ENCODE results near the gene RAP1GAP. TPM values are rescaled to one million over a fixed set of nuclear protein-coding genes. Genes with fewer than 3 reads are reported as not detected.

RAP1GAP gene
- total RNA-seq, 1 donor from 2014 or later: 2.6 TPM

DNA sequence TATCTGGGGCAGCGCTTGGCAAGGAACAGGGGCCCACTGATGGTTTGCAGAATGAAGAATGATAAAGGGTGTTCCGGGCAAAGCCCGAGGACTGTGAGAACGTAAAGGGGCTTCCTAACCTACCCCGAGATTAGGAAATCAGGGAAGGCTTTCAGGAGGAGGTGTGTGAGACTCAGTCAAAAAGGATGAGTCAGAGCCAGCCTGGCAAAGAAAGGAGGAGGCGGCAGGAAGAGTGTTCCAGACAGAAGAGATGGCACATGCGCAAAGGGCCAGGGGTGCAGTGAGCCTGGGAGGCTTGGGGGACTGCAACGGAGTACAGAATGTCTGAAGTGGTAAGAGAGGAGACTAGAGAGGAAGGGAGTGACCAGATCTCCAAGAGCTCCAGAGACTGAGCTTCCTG, 70.3 kb downstream of the RAP1GAP start:
- no peaks in the 10 kb centered on the region for H3K9me3 ChIP-seq (ENCODE audit: low read depth)
- no peak overlapping the region for H3K27ac ChIP-seq
- no peaks in the 10 kb centered on the region for H3K27me3 ChIP-seq
- no peak for DNase-seq (ENCODE audit: low spot score)
- no peaks in the 10 kb centered on the region for H3K36me3 ChIP-seq
- TF ChIP-seq EZH2phosphoT487 (IDR thresholded peaks at IDR 0.05) (no peak), EZH2 (IDR thresholded peaks at IDR 0.05) (no peak)
- TF ChIP-seq, protein P1, sequence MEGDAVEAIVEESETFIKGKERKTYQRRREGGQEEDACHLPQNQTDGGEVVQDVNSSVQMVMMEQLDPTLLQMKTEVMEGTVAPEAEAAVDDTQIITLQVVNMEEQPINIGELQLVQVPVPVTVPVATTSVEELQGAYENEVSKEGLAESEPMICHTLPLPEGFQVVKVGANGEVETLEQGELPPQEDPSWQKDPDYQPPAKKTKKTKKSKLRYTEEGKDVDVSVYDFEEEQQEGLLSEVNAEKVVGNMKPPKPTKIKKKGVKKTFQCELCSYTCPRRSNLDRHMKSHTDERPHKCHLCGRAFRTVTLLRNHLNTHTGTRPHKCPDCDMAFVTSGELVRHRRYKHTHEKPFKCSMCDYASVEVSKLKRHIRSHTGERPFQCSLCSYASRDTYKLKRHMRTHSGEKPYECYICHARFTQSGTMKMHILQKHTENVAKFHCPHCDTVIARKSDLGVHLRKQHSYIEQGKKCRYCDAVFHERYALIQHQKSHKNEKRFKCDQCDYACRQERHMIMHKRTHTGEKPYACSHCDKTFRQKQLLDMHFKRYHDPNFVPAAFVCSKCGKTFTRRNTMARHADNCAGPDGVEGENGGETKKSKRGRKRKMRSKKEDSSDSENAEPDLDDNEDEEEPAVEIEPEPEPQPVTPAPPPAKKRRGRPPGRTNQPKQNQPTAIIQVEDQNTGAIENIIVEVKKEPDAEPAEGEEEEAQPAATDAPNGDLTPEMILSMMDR (IDR thresholded peaks at IDR 0.05): no peak
- Mint-ChIP-seq H3K27me3 (ENCODE audit: insufficient read depth, low read depth) (peaks cover 3% of the 10 kb centered on the region), H3K4me3 (peak overlapping the region; percentile 33), H3K4me1 (peaks cover 18% of the 10 kb centered on the region), H3K36me3 (no peaks in the 10 kb centered on the region), H3K9me3 (no peaks in the 10 kb centered on the region), H3K27ac (peak overlapping the region; percentile 34)
- no peaks in the 10 kb centered on the region for H3K79me2 ChIP-seq (ENCODE audit: low read depth)
- H2AFZ ChIP-seq (replicated peaks): no peak overlapping the region
- H3K4me1 ChIP-seq: peaks cover 13% of the 10 kb centered on the region
- H4K20me1 ChIP-seq (ENCODE audit: low read depth): peaks cover 12% of the 10 kb centered on the region
- H3F3A ChIP-seq (ENCODE audit: low read depth): no peaks in the 10 kb centered on the region
- H3K9ac ChIP-seq: no peak overlapping the region
- H3K4me2 ChIP-seq: no peak overlapping the region
- no peak overlapping the region for H3K4me3 ChIP-seq

DNA sequence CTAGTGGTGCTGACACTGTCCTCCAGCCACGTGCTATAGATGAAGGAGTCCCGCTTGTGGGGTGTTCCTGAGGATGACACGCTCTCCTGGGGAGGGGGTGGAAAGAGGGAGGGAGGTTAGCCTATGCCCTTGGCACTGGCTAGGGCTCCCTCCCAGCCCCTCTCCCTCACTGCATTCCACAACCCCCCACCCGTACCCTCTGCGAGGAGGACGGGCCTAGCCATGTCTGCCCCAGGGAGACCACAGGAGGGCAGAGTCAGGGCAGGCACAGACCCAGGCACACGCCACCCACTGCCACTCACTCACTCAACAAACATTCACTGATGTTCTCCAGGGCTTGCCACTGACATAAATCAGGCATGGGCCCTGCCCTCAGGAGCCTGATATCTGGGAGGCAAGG, 70.7 kb downstream of the RAP1GAP start:
- no peak for TF ChIP-seq EZH2 (IDR thresholded peaks at IDR 0.05)
- TF ChIP-seq EZH2phosphoT487 (IDR thresholded peaks at IDR 0.05): no peak
- no peak overlapping the region for H2AFZ ChIP-seq (replicated peaks)
- peaks cover 13% of the 10 kb centered on the region for H3K4me1 ChIP-seq
- no peak overlapping the region for H3K4me2 ChIP-seq
- H3K27ac ChIP-seq: no peak overlapping the region
- H3K27me3 ChIP-seq: no peaks in the 10 kb centered on the region
- peaks cover 3% of the 10 kb centered on the region for H3K27me3 Mint-ChIP-seq (ENCODE audit: insufficient read depth, low read depth)
- no peaks in the 10 kb centered on the region for H3F3A ChIP-seq (ENCODE audit: low read depth)
- H3K4me1 Mint-ChIP-seq: peaks cover 18% of the 10 kb centered on the region
- DNase-seq (ENCODE audit: low spot score): no peak
- H3K36me3 Mint-ChIP-seq: no peaks in the 10 kb centered on the region
- peak overlapping the region; percentile 33 for H3K4me3 Mint-ChIP-seq
- peaks cover 12% of the 10 kb centered on the region for H4K20me1 ChIP-seq (ENCODE audit: low read depth)
- no peaks in the 10 kb centered on the region for H3K9me3 Mint-ChIP-seq
- no peak overlapping the region for H3K9ac ChIP-seq
- no peaks in the 10 kb centered on the region for H3K36me3 ChIP-seq
- H3K79me2 ChIP-seq (ENCODE audit: low read depth): no peaks in the 10 kb centered on the region
- no peaks in the 10 kb centered on the region for H3K9me3 ChIP-seq (ENCODE audit: low read depth)
- peak overlapping the region; percentile 34 for H3K27ac Mint-ChIP-seq
- no peak overlapping the region for H3K4me3 ChIP-seq

DNA sequence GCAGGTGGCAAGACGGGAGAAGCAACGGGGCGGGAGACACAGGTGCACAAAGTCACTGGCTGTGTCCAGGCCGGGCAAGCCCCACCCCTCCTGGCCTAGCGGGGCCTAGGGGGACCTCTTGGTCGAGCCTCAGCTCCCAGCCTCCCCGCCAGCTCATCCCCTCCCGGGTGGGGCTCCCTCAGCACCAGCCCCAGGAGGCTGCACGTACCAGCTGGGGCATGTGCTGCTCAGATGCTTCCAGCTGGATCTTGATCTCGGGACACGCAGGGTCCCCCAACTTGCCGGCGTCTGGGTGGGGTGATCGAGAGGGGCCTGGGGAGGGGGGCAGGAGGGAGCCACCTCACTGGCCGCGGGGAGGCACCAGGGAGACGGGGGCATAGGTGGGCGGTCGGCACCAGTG, 71.4 kb downstream of the RAP1GAP start:
- no peak overlapping the region for H3K4me3 Mint-ChIP-seq
- Histone ChIP-seq H2AFZ (replicated peaks) (no peak overlapping the region), H3K9me3 (ENCODE audit: low read depth) (no peaks in the 10 kb centered on the region), H3K36me3 (no peaks in the 10 kb centered on the region), H3K4me1 (peaks cover 13% of the 10 kb centered on the region), H3F3A (ENCODE audit: low read depth) (no peaks in the 10 kb centered on the region), H3K27ac (no peak overlapping the region), H3K9ac (no peak overlapping the region), H3K79me2 (ENCODE audit: low read depth) (no peaks in the 10 kb centered on the region), H3K4me3 (no peak overlapping the region), H3K4me2 (no peak overlapping the region), H3K27me3 (no peaks in the 10 kb centered on the region), H4K20me1 (ENCODE audit: low read depth) (peaks cover 12% of the 10 kb centered on the region)
- TF ChIP-seq EZH2 (IDR thresholded peaks at IDR 0.05): no peak
- TF ChIP-seq, protein P1 (IDR thresholded peaks at IDR 0.05): no peak
- no peak for TF ChIP-seq EZH2phosphoT487 (IDR thresholded peaks at IDR 0.05)
- peaks cover 16% of the 10 kb centered on the region for H3K4me1 Mint-ChIP-seq
- peaks cover 3% of the 10 kb centered on the region for H3K27me3 Mint-ChIP-seq (ENCODE audit: insufficient read depth, low read depth)
- H3K27ac Mint-ChIP-seq: no peak overlapping the region
- no peaks in the 10 kb centered on the region for H3K9me3 Mint-ChIP-seq
- no peaks in the 10 kb centered on the region for H3K36me3 Mint-ChIP-seq
- DNase-seq (ENCODE audit: low spot score): no peak

DNA sequence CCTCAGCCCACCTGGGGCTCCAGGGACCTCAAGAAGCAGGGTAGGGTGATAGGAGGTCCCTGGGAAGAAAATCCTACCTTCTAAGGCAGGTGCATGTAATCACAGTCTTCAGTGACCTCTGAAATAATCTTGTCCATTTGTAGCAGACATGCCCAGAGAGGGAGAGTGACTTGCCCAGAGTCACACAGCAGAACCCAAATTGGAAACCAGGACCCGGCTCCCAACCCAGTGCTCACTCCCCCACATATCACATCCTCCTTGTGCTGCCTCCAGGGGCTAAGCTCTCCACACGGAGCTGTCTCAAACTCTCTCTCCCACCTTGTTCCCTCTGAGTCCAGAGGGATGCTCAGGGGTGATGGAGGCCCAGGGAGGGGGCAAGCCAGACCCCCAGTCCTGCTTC, 72.5 kb downstream of the RAP1GAP start:
- H3K36me3 ChIP-seq: no peaks in the 10 kb centered on the region
- peaks cover 12% of the 10 kb centered on the region for H4K20me1 ChIP-seq (ENCODE audit: low read depth)
- no peak overlapping the region for H3K9ac ChIP-seq
- no peak overlapping the region for H3K27ac ChIP-seq
- Mint-ChIP-seq H3K27ac (no peak overlapping the region), H3K9me3 (no peaks in the 10 kb centered on the region), H3K4me3 (no peak overlapping the region), H3K4me1 (peaks cover 19% of the 10 kb centered on the region), H3K27me3 (ENCODE audit: insufficient read depth, low read depth) (peaks cover 6% of the 10 kb centered on the region), H3K36me3 (no peaks in the 10 kb centered on the region)
- TF ChIP-seq EZH2 (IDR thresholded peaks at IDR 0.05) (no peak), EZH2phosphoT487 (IDR thresholded peaks at IDR 0.05) (no peak)
- TF ChIP-seq, protein P1 (IDR thresholded peaks at IDR 0.05): no peak
- no peaks in the 10 kb centered on the region for H3F3A ChIP-seq (ENCODE audit: low read depth)
- DNase-seq (ENCODE audit: low spot score): no peak
- no peaks in the 10 kb centered on the region for H3K79me2 ChIP-seq (ENCODE audit: low read depth)
- no peak overlapping the region for H3K4me3 ChIP-seq
- no peak overlapping the region for H3K4me2 ChIP-seq
- H3K27me3 ChIP-seq: no peaks in the 10 kb centered on the region
- H3K4me1 ChIP-seq: peaks cover 13% of the 10 kb centered on the region
- H3K9me3 ChIP-seq (ENCODE audit: low read depth): no peaks in the 10 kb centered on the region
- H2AFZ ChIP-seq (replicated peaks): no peak overlapping the region
